ENCODE results near the gene TBC1D19.

TBC1D19 gene

GRCh38 chr4:26779674-26780073, 195.8 kb downstream of the TBC1D19 start:
- no peak for TF ChIP-seq CTCF (IDR thresholded peaks at IDR 0.05; ENCODE audit: unreplicated experiment in 3 of 3)
- Mint-ChIP-seq H3K36me3 (ENCODE audit: low read depth) (peaks cover 19% of the 10 kb centered on the region), H3K4me1 (peaks cover 13% of the 10 kb centered on the region), H3K27me3 (ENCODE audit: low read depth) (no peaks in the 10 kb centered on the region), H3K9me3 (no peaks in the 10 kb centered on the region), H3K4me3 (no peak overlapping the region), H3K27ac (no peak overlapping the region)

- no peak overlapping the region for H3K4me3 Mint-ChIP-seq
- no peaks in the 10 kb centered on the region for H3K27me3 Mint-ChIP-seq (ENCODE audit: low read depth)
- H3K27ac Mint-ChIP-seq, result no peak overlapping the region
- no peak for TF ChIP-seq CTCF (IDR thresholded peaks at IDR 0.05; ENCODE audit: unreplicated experiment in 3 of 3)
- H3K36me3 Mint-ChIP-seq (ENCODE audit: low read depth), result peaks cover 13% of the 10 kb centered on the region
- H3K9me3 Mint-ChIP-seq, result no peaks in the 10 kb centered on the region
- H3K4me1 Mint-ChIP-seq, result peaks cover 17% of the 10 kb centered on the region
Measured at GRCh38 chr4:26780539-26780938, 196.7 kb downstream of the TBC1D19 start.

- Mint-ChIP-seq H3K27ac (peak overlapping the region; percentile 75 to 97 (median 78)), H3K36me3 (ENCODE audit: low read depth) (peaks cover 5% of the 10 kb centered on the region), H3K4me3 (peak overlapping the region in 1 of 3 experiments; percentile 46), H3K4me1 (peaks cover 33% of the 10 kb centered on the region), H3K27me3 (ENCODE audit: low read depth) (no peaks in the 10 kb centered on the region), H3K9me3 (no peaks in the 10 kb centered on the region)
- TF ChIP-seq CTCF (IDR thresholded peaks at IDR 0.05; ENCODE audit: unreplicated experiment in 3 of 3), result no peak
Measured at GRCh38 chr4:26782168-26782829, 198.4 kb downstream of the TBC1D19 start.

- peaks cover 38% of the 10 kb centered on the region for H3K4me1 Mint-ChIP-seq
- no peaks in the 10 kb centered on the region for H3K9me3 Mint-ChIP-seq
- no peak overlapping the region for H3K4me3 Mint-ChIP-seq
- H3K27ac Mint-ChIP-seq, result no peak overlapping the region
- TF ChIP-seq CTCF (IDR thresholded peaks at IDR 0.05; ENCODE audit: unreplicated experiment in 3 of 3), result no peak
- H3K36me3 Mint-ChIP-seq (ENCODE audit: low read depth), result peaks cover 5% of the 10 kb centered on the region
- H3K27me3 Mint-ChIP-seq (ENCODE audit: low read depth), result no peaks in the 10 kb centered on the region
Measured at GRCh38 chr4:26782830-26783202, 198.9 kb downstream of the TBC1D19 start.

GRCh38 chr4:26784207-26784865, 200.5 kb downstream of the TBC1D19 start:
- no peak overlapping the region for H3K4me3 Mint-ChIP-seq
- no peak for TF ChIP-seq CTCF (IDR thresholded peaks at IDR 0.05; ENCODE audit: unreplicated experiment in 3 of 3)
- peaks cover 52% of the 10 kb centered on the region for H3K4me1 Mint-ChIP-seq
- no peaks in the 10 kb centered on the region for H3K27me3 Mint-ChIP-seq (ENCODE audit: low read depth)
- H3K9me3 Mint-ChIP-seq, result peaks cover 2% of the 10 kb centered on the region
- no peak overlapping the region for H3K27ac Mint-ChIP-seq
- peaks cover 3% of the 10 kb centered on the region for H3K36me3 Mint-ChIP-seq (ENCODE audit: low read depth)

GRCh38 chr4:26785312-26785711, 201.4 kb downstream of the TBC1D19 start:
- Mint-ChIP-seq H3K9me3 (peaks cover 4% of the 10 kb centered on the region), H3K36me3 (ENCODE audit: low read depth) (peaks cover 5% of the 10 kb centered on the region), H3K4me1 (peaks cover 54% of the 10 kb centered on the region), H3K27ac (peak overlapping the region; percentile 39 to 75 (median 65)), H3K27me3 (ENCODE audit: low read depth) (no peaks in the 10 kb centered on the region), H3K4me3 (no peak overlapping the region)
- no peak for TF ChIP-seq CTCF (IDR thresholded peaks at IDR 0.05; ENCODE audit: unreplicated experiment in 3 of 3)
